DND-41 (cell line): ENCODE data around the gene SLCO2A1.

Experiments
- CTCF ChIP-seq: IDR thresholded peaks from 2 replicates; pipeline ENCODE4 v1.5.1; 2012; ENCODE audit warnings: borderline replicate concordance, low read length, moderate library complexity, mild to moderate bottlenecking; ENCODE audit not compliant: poor library complexity, severe bottlenecking; ENCODE audit errors: extremely low read depth
- EZH2 ChIP-seq: IDR thresholded peaks from 3 replicates; pipeline ENCODE4 v1.6.1; 2012; ENCODE audit warnings: borderline replicate concordance, low read depth, mild to moderate bottlenecking, moderate library complexity, low read length, inconsistent platforms; ENCODE audit not compliant: severe bottlenecking

- TF ChIP-seq CTCF (no peak), EZH2 (no peak)
These were observed 12.2 kb downstream of the SLCO2A1 start for GRCh38 chr3:134017490-134017889.
